ENCODE data around the gene OST4. TPM values are rescaled to one million over a fixed set of nuclear protein-coding genes. Genes with fewer than 3 reads are reported as not detected.

Gene OST4
- total RNA-seq, 1 experiment from 2014 or later = 257 TPM

DNA sequence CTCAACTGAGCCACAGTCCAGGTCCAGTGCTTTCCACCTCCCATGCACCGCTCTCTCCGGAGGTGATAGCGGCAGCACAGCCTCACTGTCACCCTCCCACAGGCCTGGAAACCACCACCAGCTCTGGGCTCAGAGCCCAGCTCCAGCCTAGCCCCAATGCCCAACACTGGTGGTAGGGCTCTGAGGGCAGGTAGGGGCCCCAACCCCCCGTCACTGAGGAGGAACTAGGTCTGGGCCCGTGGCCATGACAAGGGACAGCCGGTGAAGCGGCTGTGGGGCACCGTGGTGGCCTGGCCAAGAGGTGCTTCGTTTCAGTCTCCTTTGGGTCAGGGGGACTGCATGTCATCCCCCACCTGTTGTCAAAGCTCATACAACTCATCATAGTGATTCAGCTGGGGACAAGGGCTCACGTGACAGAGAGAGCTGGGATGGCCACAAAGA lies 44.2 kb downstream of the OST4 start:
- no peak for DNase-seq (ENCODE audit: unreplicated experiment)
- CTCF ChIA-PET = interaction anchor here (1.2 to 2.4 kb wide), 2 partner anchors 27 to 65 kb away, joined by 8 to 10 read pairs; no protein-coding TSS in a partner anchor
- H3K36me3 Mint-ChIP-seq (ENCODE audit: insufficient read depth, unreplicated experiment) = peaks cover 21% of the 10 kb centered on the region
- H3K4me3 Mint-ChIP-seq (ENCODE audit: unreplicated experiment) = no peak overlapping the region
- BruUV-seq (replicated peaks) = no TSS peak
- no peaks in the 10 kb centered on the region for H3K9me3 Mint-ChIP-seq (ENCODE audit: unreplicated experiment)
- H3K27me3 Mint-ChIP-seq (ENCODE audit: insufficient read depth, unreplicated experiment) = no peaks in the 10 kb centered on the region
- POLR2A ChIA-PET = no interaction called here
- peaks cover 4% of the 10 kb centered on the region for H3K4me1 Mint-ChIP-seq (ENCODE audit: insufficient read depth, unreplicated experiment)
- TF ChIP-seq, protein P1, sequence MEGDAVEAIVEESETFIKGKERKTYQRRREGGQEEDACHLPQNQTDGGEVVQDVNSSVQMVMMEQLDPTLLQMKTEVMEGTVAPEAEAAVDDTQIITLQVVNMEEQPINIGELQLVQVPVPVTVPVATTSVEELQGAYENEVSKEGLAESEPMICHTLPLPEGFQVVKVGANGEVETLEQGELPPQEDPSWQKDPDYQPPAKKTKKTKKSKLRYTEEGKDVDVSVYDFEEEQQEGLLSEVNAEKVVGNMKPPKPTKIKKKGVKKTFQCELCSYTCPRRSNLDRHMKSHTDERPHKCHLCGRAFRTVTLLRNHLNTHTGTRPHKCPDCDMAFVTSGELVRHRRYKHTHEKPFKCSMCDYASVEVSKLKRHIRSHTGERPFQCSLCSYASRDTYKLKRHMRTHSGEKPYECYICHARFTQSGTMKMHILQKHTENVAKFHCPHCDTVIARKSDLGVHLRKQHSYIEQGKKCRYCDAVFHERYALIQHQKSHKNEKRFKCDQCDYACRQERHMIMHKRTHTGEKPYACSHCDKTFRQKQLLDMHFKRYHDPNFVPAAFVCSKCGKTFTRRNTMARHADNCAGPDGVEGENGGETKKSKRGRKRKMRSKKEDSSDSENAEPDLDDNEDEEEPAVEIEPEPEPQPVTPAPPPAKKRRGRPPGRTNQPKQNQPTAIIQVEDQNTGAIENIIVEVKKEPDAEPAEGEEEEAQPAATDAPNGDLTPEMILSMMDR (IDR thresholded peaks at IDR 0.05; ENCODE audit: unreplicated experiment) = no peak
- intact Hi-C loops (cut with micrococcal nuclease) = no loop called here
- H3K27ac Mint-ChIP-seq (ENCODE audit: low read depth, unreplicated experiment) = no peak overlapping the region

GRCh38 chr2:27025861-27026851 lies 45.3 kb downstream of the OST4 start:
- BruUV-seq (replicated peaks) = TSS peak; percentile 46
- Mint-ChIP-seq H3K4me3 (ENCODE audit: unreplicated experiment) (no peak overlapping the region), H3K9me3 (ENCODE audit: unreplicated experiment) (no peaks in the 10 kb centered on the region)

DNA sequence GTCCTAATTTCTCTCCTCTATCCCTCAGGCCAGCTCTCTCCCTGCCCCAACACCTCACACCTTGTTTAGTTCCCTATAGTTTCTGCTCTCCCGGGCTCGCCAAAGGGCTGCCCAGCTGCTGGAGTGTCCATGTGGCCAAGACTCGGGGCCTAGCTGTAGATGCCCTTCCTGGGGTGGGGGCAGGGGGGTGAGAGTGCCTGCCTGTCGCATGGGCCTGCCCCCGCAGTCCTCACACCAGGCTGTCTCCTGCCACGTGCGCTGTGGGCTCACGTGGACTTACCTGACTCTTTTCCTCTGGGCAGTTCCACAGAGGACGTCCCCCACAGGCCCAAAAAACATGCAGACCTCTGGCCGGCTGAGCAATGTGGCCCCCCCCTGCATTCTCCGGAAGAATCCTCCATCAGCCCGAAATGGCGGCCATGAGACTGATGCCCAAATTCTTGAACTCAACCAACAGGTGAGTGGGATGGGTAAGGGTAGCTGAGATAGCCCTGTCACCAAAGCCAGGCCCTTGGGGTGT lies 46.1 kb downstream of the OST4 start:
- no peak overlapping the region for H3K4me3 Mint-ChIP-seq (ENCODE audit: unreplicated experiment)
- TF ChIP-seq, protein P1 (IDR thresholded peaks at IDR 0.05; ENCODE audit: unreplicated experiment) = no peak
- CTCF ChIA-PET = interaction anchor here (0.8 to 2.4 kb wide), 4 partner anchors 8 to 335 kb away, joined by 4 to 10 read pairs (median 5); no protein-coding TSS in a partner anchor
- H3K27me3 Mint-ChIP-seq (ENCODE audit: insufficient read depth, unreplicated experiment) = no peaks in the 10 kb centered on the region
- H3K36me3 Mint-ChIP-seq (ENCODE audit: insufficient read depth, unreplicated experiment) = peaks cover 27% of the 10 kb centered on the region
- no peaks in the 10 kb centered on the region for H3K9me3 Mint-ChIP-seq (ENCODE audit: unreplicated experiment)
- POLR2A ChIA-PET = no interaction called here
- intact Hi-C loops (cut with micrococcal nuclease) = no loop called here
- H3K27ac Mint-ChIP-seq (ENCODE audit: low read depth, unreplicated experiment) = no peak overlapping the region
- no peak for DNase-seq (ENCODE audit: unreplicated experiment)
- H3K4me1 Mint-ChIP-seq (ENCODE audit: insufficient read depth, unreplicated experiment) = peaks cover 13% of the 10 kb centered on the region
- no TSS peak for BruUV-seq (replicated peaks)

More at GRCh38 chr2:27025861-27026851, 45.3 kb downstream of the OST4 start:
- intact Hi-C loops (cut with micrococcal nuclease) = no loop called here
- H3K27me3 Mint-ChIP-seq (ENCODE audit: insufficient read depth, unreplicated experiment) = no peaks in the 10 kb centered on the region
- DNase-seq (ENCODE audit: unreplicated experiment) = no peak
- POLR2A ChIA-PET = no interaction called here
- CTCF ChIA-PET = interaction anchor here (0.8 to 2.4 kb wide), 4 partner anchors 9 to 336 kb away, joined by 5 to 10 read pairs (median 6); no protein-coding TSS in a partner anchor
- TF ChIP-seq, protein P1 (IDR thresholded peaks at IDR 0.05; ENCODE audit: unreplicated experiment) = no peak
- peaks cover 23% of the 10 kb centered on the region for H3K36me3 Mint-ChIP-seq (ENCODE audit: insufficient read depth, unreplicated experiment)
- H3K27ac Mint-ChIP-seq (ENCODE audit: low read depth, unreplicated experiment) = no peak overlapping the region
- H3K4me1 Mint-ChIP-seq (ENCODE audit: insufficient read depth, unreplicated experiment) = peaks cover 9% of the 10 kb centered on the region

GRCh38 chr2:27024812-27025211 lies 46.6 kb downstream of the OST4 start:
- H3K27ac Mint-ChIP-seq (ENCODE audit: low read depth, unreplicated experiment) = no peak overlapping the region
- intact Hi-C loops (cut with micrococcal nuclease) = no loop called here
- H3K27me3 Mint-ChIP-seq (ENCODE audit: insufficient read depth, unreplicated experiment) = no peaks in the 10 kb centered on the region
- peaks cover 13% of the 10 kb centered on the region for H3K4me1 Mint-ChIP-seq (ENCODE audit: insufficient read depth, unreplicated experiment)
- H3K4me3 Mint-ChIP-seq (ENCODE audit: unreplicated experiment) = no peak overlapping the region
- no peak for DNase-seq (ENCODE audit: unreplicated experiment)
- no peaks in the 10 kb centered on the region for H3K9me3 Mint-ChIP-seq (ENCODE audit: unreplicated experiment)
- TF ChIP-seq, protein P1 (IDR thresholded peaks at IDR 0.05; ENCODE audit: unreplicated experiment) = no peak
- peaks cover 27% of the 10 kb centered on the region for H3K36me3 Mint-ChIP-seq (ENCODE audit: insufficient read depth, unreplicated experiment)
- CTCF ChIA-PET = interaction anchor here (1.1 to 2.4 kb wide), 2 partner anchors 8 to 63 kb away, joined by 4 to 10 read pairs; no protein-coding TSS in a partner anchor
- BruUV-seq (replicated peaks) = no TSS peak
- POLR2A ChIA-PET = no interaction called here

All from MCF 10A (cell line).